Amniotic stem cell (primary cell): ENCODE results near the gene PRICKLE4.

Experiments used
- DNase-seq: peaks from one replicate; lab custom pipeline; 2025; lab: John Stamatoyannopoulos, UW

Gene PRICKLE4

DNA sequence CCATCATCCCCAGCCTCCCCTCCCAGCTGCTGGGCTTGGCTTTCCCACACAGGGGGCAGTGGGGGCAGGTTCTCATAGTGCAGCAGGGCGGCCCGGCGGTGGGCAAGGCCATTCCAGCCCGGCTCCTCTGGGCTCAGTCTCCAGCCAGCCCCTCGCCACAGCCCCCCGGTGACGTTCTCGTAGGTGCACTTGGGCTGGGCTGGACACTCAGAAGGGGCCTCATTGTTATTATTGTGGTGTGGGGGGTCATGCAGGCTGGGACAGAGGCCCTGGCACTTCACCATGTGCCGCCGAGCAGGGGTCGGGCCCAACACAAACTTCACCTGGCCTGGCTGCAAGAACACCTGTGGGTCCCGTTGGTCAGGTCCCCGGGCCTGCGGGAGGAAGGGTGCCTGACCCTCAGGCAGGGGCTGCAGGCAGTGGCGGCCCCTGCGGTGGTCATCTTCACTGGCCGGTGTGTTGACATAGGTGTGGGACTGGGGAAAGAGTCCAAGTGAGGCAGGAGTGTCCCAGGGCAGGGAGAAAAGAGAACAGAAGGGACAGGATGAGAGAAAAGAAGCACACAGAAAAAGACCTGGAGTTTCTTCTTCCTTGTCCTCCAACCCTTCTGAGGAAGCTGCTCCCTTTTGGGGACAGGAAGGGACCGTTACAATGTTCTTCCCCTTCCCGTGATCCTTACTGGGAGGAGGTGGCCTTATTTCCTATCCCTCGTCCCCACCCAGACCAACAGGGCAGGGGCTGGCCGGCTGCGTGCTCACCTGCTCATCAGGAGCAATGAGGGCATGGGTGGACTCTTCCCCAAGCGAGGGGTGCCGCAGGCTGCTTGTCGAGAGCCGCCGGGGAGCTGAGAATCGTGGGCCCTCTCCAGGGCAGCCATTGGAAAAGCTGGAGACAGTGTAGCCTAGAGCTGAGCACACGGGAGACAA is 9.3 kb upstream of the PRICKLE4 start:
- DNase-seq = no peak

DNA sequence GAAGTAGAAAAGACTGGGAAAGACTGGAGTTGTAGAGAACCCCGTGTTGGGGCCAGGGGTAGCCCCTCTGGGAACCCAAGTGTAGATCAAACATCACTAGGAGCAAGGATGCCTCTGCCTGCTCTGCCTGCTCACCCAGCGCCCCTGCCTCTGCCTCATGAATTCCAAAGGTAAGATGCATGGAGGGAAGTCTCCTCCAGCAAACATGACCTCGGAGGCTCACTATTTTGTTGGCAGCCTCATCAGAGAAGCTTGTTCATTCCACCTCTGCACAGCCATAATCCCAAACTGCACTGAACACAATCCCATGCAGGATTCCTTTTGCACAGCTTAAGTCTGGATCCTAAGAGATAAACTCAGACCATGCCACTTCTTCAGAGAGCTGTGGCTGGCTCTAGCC is 5.7 kb upstream of the PRICKLE4 start:
- no peak for DNase-seq

DNA sequence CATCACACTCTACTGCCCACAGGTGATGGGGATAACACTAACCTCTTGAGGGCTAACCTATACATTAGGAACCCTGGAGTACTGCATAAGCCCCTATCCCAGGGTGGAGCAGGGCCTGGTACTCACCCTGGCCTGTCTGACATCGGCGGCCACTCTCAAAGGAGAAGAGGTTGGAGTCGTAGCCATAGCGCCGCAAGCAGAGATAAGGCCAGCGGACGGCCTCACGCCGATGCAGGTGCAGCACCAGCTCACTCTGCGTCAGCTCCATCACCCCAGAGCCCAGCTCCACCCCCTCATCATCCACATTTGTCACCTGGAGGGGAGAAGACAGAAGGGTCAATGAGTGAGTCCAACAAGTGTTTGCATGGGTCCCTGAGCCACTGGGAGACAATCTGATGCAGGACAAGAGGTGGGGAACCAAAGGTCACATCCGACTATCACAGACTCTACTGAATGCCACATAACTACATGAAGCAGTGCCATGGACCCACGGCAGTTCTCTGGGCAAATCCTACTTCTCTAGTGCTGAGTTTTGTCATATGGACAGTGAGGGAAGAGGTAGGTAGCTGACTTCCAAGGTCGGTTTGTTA is 5.2 kb upstream of the PRICKLE4 start:
- DNase-seq = no peak

DNA sequence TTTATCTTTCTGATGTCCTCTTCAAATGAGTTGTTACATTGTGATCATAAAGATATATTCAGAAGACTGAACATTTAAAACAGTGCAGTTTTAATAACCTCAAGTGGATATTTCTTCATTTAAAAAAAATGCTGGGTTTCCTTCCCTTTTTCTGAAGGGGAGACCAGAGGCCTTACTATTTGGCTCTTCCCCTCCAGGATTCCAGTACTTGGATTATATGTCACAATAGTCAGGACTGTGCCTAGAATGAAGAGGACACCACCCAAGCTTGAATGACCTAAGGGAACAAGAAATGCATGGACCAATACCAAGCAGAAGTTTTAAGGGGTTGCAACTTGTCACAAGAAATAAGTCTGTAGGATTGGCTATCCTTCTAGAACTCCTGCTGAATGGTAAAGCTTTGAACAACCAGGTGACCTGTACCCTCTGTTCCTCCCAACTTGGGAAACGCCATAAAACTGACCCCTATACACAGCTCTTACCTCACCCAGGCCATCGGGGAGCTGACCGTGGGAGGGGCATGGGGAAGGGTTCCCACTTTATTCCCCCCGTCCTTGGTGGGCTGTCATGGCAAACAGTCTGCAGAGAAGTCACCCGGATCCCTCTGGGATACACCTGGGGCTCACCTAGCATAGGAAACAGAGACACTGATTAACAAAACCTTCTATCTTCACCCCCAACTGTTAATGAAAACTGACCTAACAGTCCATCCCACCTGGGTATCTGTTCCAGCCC is 2.9 kb upstream of the PRICKLE4 start:
- DNase-seq = no peak

DNA sequence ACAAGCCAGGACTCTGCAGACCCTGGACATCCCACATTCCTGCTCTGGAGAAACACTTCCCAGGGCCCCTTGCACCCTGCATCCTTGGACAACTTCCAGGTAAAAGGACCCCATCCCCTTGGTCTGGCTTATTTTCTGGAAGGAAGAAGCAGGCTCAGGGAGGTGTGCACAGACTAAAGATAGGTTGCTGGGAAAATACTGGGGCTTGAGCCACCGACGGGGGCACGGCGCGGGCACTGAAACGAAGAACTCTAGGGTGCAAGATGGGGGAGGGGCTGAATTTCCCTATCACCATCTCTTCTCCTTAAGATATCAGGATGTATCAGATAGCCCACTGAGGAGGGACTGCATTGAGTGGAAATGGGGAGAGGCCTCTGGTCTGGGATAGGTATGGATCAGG is 1.7 kb upstream of the PRICKLE4 start:
- DNase-seq = no peak

DNA sequence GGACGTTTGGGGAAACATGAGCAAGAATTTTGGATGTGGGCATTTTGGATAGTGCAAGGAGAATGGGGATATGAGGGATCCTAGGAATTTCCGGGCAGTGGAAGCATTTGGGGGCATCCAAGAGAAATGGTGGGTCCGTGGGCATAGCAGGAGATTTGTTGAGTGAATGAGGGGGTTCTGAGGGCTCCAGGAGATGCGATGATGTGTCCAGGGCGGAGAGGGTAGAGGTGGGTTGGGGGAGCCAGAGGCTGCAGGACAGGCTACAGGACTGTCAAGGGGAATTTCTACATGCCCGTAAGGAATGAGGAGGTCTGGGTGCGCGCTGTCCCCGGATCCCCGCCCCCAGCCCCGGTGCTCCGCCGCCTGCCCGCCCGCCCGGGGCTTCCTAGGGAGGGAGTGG is 1.2 kb upstream of the PRICKLE4 start:
- DNase-seq = no peak

DNA sequence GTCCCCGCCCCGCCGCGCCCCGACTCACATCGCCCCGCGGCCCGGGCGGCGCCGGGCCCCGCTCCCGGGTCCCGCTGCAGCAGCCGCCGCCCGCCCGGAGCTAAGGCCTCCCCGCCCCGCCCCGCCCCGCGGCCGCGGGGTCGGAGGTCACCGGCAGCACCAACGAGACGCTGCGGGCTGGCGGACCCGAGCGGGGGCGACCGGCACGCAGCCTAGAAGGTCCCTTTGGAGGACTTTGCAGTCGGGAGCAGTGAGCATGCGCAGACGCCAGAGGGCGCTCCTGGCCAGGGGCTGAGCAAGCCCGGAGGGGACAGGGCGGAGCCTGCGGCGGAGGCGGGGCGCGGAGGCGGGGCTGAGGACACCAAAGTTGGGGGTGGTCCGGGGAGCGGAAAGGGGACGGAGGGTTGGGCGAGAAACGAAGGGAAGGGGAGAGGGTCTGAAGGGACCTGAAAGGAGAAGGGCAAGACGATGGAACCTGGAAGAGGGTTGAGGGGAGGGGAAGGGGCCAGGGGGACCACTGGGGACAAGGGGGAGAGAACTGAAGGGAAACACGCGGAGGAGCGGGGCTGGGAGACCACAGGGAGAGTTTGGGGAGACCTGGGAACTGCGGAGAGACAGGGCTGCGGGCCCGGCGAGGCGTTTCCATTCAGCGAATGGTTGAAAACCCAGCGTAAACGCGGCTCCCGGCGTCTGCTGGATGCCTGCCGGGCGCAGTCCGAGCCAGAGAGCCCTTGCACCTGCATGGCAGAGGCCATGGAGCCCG is 613 bp upstream of the PRICKLE4 start, which contains the start of gene FRS3:
Gene FRS3, minus strand, starts transcription at position 113 of the 763 bp plus-strand sequence. CDS start 2,913 bp downstream, outside the sequence.
- peak; percentile 57 for DNase-seq

DNA sequence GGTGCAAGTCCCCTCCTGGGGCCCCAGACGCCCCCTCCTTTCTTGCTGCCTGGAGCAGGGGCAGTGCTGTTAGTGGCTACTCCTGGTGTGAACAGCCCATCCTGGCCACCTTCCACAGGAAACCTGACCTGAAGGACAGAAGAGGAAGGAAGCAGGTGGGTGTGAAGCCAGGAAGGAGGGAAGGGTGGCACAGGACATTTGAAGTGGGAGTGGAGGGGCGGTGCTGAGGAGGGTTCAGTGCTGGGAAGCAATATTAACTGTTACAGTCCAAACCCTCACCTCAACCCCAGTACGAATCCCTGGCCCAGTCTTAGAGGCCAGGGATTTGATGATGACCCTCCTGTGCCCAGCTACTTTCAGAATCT is 766 bp downstream of the PRICKLE4 start:
- no peak for DNase-seq

DNA sequence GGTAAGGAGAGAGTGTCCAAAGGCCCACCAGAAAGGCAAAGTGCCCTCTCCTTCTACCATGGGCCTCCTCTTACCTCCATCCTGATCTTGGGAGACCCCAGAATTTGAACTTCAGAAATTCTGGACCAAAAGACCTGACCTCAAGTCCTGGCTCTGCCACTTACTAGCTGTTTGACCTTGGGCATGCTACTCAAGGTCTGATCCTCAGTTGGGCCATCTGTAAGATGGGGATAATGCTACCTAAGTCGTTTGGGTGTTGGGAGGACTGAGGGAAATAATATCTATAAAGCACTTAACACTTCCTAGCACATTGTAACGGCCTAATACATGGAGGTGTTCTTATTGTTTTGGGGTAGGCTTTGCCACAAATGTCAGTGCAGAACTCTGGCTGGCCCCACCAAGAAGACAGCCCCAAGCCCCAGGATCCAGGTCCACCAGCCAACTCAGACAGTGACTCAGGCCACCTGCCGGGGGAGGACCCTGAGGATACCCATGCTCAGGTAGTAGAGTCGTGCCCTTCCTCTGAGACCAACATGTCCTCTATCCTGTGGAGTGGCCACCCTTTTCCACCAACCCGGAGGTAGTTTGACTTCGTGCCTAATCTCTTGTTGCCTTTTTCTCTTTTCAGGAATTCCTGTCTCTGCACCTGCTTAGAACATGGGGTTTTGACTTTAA is 2.7 kb downstream of the PRICKLE4 start:
- DNase-seq = no peak

DNA sequence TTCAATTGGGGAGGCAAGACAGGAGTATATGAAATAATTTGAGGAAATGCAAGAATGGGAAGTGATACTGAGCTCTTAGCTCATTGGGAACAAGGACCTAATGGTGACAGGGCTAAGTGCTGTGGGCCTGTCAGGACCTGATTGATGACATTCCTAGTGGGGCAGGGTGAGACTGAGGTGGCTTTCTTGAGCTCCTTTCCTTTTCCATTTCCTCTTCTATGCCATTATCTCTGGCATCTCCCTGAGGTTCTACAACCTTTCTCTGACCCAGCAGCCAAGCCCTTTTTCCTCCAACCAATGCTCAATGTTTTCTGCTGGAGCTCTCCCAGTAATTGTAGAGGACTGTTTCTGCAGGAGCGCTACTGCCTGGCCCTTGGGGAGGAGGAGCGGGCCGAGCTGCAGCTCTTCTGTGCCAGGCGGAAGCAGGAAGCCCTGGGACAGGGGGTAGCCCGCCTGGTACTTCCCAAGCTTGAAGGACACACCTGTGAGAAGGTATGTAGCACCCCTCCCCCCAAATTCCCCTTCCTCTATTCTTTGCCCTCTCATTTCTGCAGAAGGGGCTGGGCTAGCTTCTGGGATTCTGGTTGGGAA is 4.1 kb downstream of the PRICKLE4 start:
- no peak for DNase-seq

DNA sequence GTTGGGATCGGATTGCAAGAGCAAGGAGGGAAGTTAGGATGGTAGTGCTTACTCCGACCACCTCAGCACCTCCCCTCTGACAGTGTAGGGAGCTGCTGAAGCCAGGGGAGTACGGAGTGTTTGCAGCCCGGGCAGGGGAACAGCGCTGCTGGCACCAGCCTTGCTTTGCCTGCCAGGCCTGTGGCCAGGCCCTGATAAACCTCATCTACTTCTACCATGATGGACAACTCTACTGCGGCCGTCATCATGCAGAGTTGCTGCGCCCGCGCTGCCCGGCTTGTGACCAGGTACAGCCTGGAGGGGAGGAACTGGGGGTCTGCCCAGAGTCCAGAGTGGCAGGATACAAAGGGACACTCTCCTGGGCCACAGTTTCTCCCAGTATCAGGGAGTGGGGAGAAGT is 4.7 kb downstream of the PRICKLE4 start:
- DNase-seq = no peak

DNA sequence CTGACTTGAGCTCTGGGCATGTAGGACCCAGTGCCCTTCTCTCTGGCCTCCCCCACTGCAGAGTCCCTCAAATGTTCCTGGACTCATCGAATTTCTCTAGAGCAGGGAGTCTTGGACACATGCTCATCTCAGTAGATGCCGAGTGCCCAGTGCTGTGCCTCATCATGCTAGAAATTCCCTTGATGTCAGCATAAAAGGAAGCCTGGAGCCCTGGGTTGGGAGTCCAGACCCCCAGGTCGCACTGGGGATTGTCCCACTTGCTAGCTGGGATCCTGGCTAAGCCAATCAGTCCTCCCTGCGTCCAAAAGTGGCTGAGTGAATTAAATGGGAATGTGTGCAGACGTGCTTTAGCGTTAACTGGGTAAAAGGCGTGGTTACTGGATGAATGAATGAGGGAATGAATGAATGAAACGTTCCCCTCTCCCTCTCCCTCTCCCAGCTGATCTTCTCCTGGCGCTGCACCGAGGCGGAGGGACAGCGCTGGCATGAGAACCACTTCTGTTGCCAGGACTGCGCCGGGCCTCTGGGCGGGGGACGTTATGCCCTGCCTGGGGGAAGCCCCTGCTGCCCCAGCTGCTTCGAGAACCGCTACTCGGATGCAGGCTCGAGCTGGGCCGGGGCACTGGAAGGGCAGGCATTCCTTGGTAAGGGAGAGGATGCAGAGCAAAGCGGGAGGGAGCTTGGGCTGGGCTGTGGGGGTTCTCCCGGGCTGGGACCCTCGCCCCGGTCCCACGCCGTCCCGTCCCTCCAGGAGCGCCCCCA is 5.3 kb downstream of the PRICKLE4 start:
- no peak for DNase-seq

DNA sequence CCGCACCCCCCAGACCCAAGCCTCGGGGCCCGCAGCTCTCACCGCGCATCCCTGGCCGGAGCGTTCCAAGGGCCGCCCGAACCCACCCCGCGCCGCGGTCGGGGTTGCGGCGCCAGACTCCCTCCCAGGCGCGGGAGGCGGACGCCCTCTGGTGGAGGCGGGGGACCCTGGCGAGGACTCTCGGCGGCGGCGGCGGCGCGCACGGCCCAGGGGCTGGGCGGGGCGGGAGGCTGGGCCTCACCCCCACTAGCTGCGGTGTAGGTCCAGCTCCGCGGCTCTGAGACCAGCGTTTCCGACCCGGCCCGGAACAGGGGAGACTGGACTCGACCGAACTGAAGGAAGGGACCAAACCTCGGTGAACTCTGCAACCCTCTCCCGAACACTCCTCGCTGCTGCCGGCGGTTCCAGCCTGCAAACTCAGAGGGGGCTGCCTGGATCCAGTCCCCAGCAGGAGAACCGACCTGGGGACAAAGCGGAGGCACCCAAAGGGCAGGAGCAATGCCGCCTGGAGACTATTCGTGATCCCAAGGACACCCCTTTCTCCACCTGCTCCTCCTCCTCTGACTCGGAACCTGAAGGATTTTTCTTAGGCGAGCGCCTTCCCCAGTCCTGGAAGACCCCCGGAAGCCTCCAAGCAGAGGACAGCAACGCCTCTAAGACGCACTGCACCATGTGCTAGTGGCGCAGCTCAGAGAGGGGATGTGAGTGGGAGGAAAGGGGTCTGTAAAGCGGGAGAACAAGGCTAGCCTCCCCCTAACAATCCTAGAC is 6.1 kb downstream of the PRICKLE4 start:
- peak; percentile 64 for DNase-seq

DNA sequence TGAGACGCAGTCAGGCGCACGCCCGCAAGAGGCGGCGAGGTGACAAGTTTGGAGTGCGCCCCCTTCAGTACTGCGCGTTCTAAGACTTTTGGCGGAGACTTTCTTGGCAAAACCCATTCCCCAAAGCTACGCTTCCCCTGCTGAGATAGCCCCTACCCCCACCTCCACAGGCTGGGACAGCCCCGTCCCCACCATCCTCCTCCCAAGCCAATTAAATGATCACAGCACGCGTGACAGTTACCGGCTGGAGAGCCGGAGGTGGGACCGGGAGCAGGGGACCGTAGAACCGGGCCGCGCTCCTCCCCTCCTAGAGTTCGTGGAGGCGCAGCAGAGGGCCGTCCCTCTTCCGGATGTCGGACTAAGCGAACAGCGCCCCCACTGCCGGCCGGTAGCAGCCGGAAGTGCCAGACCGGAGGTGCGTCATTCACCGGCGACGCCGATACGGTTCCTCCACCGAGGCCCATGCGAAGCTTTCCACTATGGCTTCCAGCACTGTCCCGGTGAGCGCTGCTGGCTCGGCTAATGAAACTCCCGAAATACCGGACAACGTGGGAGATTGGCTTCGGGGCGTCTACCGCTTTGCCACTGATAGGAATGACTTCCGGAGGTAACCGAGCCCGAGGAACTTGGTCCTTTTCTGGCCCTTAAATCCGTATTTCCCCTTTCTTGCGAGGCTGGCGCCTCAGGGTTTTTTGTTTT is 6.8 kb downstream of the PRICKLE4 start, which contains the start of gene TOMM6:
Gene TOMM6, plus strand, starts transcription at position 476 of the 699 bp plus-strand sequence. Its CDS starts 4 bp downstream, at position 480.
- DNase-seq = peak; percentile 94

DNA sequence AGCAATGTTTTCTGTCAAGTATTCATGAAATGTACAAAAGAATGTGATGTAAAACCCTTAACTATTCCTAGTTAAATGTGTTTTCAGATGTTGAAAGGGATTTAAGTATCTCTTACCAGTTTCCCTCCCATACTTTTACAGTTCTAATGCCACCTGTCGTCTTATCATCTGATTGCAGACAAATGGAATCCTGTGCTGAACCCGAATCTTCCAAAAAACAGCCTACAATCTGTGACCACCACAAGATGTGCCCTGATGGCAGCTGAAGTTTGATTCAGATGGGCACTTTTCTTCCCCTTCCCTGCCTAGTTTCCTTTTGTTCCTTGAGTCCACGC is 8.8 kb downstream of the PRICKLE4 start:
- DNase-seq = no peak

DNA sequence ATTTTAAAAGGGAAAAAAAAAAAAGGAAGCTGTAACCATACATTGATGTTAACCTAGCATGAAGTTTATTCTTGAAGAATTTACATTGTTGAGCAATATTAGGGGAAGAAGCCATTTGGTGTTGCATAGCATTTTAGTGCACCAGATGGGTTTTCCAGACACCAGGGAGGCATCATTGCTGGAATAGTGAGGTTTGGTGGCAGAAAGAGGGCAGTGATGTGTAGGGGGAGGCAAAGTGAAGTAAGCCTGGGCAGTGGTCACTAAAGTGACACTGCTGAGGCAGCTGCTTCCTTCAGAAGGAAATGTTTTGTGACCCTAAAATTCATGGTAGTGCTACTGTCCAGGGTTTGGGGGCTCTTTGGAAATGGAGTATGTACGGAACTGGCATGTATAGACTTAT is 9.5 kb downstream of the PRICKLE4 start:
- DNase-seq = no peak

DNA sequence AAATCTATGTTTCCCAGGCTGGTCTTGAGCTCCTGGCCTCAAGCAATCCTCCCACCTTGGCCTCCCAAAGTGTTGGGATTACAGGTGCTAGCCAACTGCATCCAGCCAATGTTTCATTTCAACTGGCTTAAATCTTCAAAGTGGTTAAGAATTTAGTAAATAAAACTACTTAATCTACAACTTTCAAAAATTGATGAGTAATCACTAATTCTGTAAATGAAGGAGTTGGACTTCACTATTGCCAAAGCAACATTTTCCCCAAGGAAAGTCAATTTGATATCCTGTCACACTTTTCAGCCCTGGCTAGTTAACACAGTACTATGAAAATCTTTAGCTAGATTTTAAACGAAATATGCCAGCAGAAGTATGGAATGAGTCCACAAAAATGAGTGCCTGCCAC is 10.7 kb downstream of the PRICKLE4 start:
- DNase-seq = no peak

DNA sequence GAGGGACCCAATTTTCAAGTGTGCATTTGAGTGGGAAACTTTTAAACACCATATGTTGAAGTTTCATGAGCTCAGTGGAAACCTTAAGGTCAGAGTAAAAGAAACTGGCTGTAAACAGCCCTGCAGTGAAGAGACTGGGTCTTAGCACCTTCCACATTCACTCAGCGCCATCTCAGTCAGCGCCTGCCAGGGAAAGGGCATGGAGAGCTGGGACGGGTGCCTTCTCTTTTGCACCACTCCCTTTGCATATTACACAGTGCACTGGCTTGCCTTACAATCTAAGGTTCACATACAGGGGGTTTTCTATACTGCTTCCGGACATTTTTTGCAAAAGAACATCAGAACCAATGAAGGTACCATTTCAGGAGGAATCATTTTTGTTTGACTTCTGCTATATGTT is 11.4 kb downstream of the PRICKLE4 start:
- DNase-seq = no peak

DNA sequence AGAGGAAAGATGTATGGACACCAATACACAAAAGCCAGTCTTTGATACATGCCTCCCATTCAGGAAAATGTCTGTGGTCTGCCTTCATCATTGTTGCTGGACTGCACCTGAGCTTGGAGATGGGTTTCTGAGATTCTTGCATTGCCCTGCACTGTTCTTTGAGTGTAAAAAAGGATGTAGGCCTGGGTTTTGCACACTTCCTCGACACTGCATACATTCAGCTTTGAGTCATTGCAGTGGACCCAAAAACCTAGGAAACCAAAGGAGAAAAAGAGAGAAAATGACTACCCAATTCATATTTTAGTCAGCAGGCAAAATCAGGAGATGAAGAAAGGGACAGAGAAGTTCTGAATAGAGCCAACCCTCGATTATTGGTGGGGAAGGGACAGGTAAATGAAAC is 15.9 kb downstream of the PRICKLE4 start:
- no peak for DNase-seq
